Renal cortex interstitium (tissue), 11 donors: Measurements from ENCODE around the gene CPVL. TPM values are rescaled to one million over a fixed set of nuclear protein-coding genes. Genes with fewer than 3 reads are reported as not detected.

Experiments
- DNase-seq, 11 donors: peaks; one replicate each; pipeline ENCODE4 v3.0.0-alpha.2; 2013; ENCODE audit warnings: low read depth in 9 of 11, low spot score in 4 of 11; ENCODE audit errors: extremely low read depth in 1 of 11
- polyA plus RNA-seq, 3 donors: library from polyadenylated mRNA; unstranded; fragments of 120-200 nt; gene quantifications; one replicate each; pipeline ENCODE4 v1.2.1, GENCODE V29; 2013; ENCODE audit not compliant: insufficient read length in 3 of 3

CPVL gene
- polyA plus RNA-seq, 3 donors: 51.6 to 56.7 (median 51.6) TPM

DNA sequence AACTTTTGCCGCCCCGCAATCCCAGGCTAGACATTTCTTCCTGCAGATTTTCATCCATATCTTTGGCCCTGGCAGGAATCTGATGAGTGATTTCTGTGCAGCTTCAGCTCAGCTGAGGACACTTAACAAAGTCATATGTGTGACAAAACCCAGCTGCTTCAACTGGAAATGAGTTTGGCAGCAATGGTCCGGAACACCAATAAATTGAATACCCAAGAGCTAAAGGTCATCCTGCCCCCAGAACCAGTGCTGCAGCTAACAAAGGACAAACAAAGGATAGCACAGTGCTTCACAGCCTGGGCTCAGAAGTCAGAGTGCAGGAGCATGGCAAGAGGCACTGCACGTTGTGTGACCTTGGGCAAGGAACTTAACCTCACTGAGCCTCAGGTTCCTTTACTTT is 148.2 kb downstream of the CPVL start:
- DNase-seq: peak in 4 of 11 donors; percentile 46 to 67 (median 53)

DNA sequence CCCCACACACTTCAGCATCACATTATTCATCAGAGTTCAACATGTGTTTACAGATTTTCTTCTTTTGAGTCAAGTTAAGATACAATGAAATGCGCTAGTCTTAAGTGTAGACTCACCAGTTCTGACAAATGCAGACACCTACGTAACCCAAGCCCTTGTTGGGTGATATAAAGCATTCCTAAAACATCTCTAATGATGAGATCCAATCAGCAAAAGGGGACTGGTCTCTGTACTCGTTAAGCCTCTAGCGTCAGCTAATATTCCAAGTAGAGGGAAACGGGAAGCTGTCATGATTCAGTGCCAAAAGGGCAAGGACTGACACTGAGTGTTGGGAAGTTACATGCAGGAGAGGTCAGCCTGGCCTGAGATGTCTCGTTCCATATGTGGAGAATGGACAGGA is 149.5 kb downstream of the CPVL start:
- no peak for DNase-seq

DNA sequence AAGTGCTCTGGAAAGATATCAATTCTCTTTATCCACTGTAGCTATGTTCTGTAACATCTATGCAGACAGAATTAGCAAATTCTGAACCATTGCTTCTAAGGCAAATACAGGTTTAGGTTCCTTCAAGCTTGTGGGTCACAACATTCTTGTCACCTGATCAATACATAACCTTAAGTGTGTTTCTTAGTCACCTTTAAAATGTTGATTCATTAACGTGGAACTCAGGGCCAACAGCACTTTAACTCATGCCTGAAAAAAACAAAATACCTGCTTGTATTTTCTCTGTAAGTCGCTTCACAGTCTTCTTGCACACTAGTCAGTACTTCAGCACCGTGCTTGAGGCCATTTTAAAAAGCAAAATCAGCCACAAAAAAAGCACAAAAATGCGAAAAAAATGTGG is 153.0 kb downstream of the CPVL start:
- no peak for DNase-seq

- no peak for DNase-seq
Observed at GRCh38 chr7:28992798-28993197, 153.5 kb downstream of the CPVL start.

DNA sequence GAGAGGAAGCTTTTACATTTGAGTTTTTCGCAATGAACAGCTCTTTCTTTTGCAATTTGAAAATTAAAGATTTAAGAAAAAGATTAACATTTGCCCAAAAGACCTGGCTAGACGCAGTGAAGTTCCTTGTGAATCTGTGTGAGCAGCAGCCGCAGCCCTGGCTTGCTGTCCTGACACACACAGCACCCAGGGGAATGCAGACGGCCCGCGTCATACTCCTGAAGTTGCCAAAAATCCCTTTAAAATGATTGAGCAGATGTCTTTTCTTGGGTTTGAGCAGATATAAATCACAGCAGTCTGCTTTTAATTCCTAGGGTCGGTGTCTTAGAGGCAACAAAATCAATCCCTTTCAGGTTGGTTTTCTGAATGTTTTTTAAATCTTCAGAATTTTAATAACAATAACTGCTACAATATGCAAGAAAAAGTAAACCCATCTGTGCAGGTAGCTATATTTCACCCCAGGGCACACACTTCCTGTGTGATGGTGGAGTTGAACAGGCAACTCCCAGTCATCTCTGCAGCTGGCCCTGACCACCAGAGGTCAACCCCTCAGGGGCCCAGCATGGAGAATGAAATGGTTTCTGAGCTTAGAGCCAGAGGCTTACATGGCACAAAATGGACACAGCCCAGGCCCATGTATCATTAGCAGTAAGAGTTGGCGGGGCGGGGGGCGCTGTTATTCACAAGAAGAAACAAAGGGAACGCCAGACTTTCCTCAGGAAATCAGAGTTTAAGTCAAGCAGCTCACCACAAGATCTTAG is 156.0 kb downstream of the CPVL start:
- no peak for DNase-seq

DNA sequence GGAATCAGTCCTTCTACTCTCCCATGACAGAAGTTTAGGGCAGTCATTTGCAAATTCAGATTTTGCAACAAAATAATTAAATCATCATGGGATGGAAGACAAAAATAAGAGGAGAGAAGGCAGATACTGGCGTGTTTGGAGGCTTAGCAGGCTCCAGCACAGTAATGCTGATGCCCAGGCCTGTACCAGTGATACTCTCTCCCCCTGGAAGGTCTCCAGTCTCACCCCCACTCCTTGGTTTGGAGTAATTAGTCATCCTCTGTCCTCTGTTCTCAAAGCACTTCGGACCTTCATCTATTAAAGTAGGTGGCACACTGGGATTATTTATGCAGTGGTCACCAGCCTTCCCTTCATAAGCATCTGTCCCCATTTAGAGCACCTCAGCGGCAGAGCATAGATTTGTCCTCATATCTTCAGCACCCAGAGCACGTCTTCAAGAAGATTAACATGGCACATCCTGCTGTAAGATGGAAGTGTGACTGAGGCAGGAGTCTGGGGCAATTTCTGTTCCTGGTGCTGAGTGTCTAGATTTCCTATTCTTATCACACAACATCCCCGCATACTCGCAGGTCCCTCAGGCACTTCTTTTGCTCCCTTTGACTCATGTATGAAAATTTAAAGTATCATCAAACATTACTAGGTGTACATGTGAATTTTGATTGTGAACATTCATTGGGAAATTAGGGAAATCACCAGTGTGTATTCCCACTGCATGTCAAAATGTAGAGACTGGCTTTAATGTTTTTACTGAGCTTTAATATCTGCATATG is 156.9 kb downstream of the CPVL start:
- DNase-seq: no peak

DNA sequence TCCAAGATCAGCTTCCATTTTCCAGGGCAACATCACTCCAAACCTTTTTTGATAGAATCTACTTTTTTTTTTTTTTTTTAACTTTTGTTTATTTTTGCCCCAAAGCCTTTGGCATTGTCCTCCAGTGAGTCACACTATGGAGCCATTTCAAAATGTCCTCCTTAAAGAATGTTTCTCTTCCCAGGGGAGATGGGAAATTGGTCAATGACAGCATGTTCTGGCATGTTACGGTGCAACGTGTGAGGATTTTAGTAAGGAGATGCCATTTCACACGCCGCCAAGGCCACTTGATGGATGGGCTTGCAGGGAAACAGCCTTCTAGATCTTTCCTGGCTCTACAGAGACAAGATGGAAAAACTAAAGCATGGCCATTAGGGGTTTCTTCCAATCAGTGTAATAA is 157.5 kb downstream of the CPVL start:
- DNase-seq: no peak

GRCh38 chr7:28988091-28988490 is 158.2 kb downstream of the CPVL start:
- DNase-seq: no peak

DNA sequence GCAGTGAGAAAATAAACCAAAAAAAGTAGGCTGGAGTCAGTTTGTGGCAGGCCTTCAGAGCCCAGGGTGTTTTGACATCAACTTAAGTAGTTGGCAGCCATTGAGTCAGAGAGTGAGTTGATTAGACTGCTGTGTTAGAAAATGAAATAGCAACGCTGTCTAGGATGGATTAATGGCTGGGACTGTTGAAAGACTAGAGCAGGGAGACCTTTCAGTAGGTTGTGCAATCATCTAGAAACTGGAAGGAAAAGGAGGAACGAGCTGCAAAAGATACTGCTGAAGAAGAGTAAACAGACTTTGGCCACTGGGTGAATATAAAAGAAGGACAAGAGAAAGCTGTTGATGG is 159.6 kb downstream of the CPVL start:
- DNase-seq: no peak

- no peak for DNase-seq
Observed at GRCh38 chr7:28986028-28986764, 160.1 kb downstream of the CPVL start.

- no peak for DNase-seq
Observed at GRCh38 chr7:28984631-28985030, 161.7 kb downstream of the CPVL start.

- DNase-seq: no peak
Observed at GRCh38 chr7:28984217-28984616, 162.1 kb downstream of the CPVL start.

DNA sequence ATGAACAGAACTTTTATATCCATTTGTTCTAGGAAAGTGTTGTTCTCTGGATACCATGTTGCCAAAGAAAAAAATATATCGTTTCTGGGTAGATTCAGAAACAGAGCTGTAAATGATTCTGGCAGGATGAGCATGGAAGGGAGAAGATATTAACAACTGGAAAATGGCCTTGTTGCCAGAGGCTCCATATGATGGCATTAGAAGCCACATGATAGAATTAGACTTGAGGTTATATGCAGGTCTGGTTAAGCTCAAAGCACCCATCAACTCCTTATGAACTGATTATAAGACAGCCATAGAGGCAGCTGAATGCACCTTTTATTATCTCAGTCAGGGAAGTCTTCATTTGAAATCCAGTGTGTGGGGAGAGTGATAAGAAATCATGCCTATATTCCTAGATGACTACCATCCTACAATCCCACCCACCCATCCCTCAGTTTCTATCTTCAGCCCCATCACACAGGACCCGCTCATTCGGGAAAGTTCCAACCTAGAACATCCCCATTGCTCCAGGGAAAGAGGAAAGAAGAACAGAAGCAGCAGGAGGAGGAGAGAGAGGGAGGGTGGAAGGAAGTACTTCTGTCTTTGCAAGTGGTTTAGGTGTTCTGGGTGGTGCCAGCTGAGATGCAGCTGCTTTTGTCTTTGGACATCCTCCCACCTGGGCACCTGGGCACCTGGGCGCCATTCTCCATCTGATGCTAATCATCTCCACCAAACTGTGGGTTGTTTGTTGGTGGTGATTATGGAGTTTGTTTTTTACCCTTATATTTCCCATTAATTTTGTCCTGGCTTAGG is 162.7 kb downstream of the CPVL start:
- DNase-seq: no peak

DNA sequence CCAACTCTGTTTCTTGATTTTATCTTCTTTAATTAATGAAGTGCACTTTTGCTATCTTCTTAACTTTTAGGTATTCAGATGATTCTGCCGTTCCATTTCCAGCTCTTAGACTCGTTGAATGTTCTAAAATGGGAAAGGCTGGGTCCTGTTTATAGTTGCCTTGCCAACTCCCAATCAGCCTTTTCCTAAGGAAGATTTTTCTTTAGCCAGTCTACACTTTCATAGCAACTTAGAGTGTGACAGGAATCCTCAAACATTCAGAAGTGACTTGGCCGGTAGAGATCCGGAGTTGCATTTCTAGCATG is 165.2 kb downstream of the CPVL start:
- DNase-seq: no peak

DNA sequence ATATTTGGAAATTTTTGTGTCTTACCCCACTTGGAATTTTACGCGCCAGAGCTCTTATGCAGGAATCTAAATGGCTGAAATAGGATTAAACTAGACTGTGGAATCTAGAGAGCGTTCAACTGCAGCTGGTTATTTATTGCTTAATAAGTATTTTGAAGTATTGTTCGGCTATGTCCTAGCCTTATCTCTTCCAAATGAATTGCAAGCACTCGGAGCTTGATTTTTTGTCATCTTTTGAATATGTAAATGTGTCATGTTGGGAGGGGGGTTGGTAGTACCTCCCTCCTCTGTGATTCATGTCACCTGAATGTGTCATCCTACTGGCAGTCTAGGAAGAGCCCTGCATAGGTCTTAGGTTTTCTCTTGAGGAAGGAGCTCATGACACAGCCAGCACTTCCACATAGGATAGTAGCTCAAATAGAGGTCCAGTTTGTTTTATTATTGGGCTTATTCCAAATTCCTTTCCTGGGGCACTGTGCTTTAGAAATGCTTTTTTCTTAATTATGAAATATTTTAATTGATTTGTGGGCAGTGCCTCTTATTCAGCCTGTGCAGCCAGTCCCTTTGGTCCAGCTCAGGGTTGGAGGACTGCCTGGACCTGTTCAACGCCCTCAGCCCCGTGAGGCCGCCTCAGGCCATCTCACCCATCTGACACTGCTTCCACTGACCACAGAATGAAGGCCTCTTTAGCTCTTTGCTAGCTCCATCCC is 165.7 kb downstream of the CPVL start:
- no peak for DNase-seq

- DNase-seq: no peak
Observed at GRCh38 chr7:28979776-28980175, 166.6 kb downstream of the CPVL start.

GRCh38 chr7:28977881-28978280 is 168.5 kb downstream of the CPVL start:
- DNase-seq: no peak

GRCh38 chr7:28976022-28976421 is 170.3 kb downstream of the CPVL start:
- DNase-seq: no peak

DNA sequence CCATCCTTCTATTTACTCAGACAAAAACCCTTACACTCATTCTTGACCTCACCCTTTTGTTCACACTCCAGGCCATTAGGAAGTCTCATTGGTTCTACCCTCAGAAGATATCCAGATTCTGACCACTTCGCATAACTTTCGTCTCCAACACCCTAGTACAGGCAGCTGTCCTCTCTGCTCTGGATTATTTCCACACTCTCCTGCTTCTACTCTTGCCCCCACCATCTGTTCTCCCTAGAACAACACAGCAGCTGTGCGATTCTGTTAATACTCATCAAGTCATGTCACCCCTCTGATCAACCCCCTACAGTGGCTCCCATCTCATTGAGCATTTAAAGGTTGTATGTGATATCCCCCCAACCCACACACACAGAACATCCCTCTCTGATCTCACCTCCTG is 172.7 kb downstream of the CPVL start:
- no peak for DNase-seq
